ENCODE results near the gene HSFX4. TPM values are rescaled to one million over a fixed set of nuclear protein-coding genes. Genes with fewer than 3 reads are reported as not detected.
"Not testable (repeated sequence)": the region's sequence is repeated elsewhere in the genome, so short reads cannot be mapped to it uniquely, and the experiment has no call there.

HSFX4 gene
- total RNA-seq, 1 donor from 2014 or later: not detected

GRCh38 chrX:149938427-149938880 is 9.1 kb downstream of the HSFX4 start, which contains the start of gene EOLA2:
TSS of gene EOLA2 (minus strand) at chrX:149938491. CDS start at chrX:149933874, 4,617 bp downstream.
- Mint-ChIP-seq H3K27me3 (ENCODE audit: unreplicated experiment) (peaks cover 2% of the 10 kb centered on the region), H3K9me3 (ENCODE audit: unreplicated experiment) (no peaks in the 10 kb centered on the region), H3K4me1 (ENCODE audit: unreplicated experiment) (peaks cover 6% of the 10 kb centered on the region), H3K36me3 (ENCODE audit: low read depth, unreplicated experiment) (peaks cover 5% of the 10 kb centered on the region), H3K4me3 (ENCODE audit: unreplicated experiment) (peak within 1 kb of the TSS; percentile 94), H3K27ac (ENCODE audit: unreplicated experiment) (peak within 1 kb of the TSS; percentile 91)
- TF ChIP-seq, protein P1, sequence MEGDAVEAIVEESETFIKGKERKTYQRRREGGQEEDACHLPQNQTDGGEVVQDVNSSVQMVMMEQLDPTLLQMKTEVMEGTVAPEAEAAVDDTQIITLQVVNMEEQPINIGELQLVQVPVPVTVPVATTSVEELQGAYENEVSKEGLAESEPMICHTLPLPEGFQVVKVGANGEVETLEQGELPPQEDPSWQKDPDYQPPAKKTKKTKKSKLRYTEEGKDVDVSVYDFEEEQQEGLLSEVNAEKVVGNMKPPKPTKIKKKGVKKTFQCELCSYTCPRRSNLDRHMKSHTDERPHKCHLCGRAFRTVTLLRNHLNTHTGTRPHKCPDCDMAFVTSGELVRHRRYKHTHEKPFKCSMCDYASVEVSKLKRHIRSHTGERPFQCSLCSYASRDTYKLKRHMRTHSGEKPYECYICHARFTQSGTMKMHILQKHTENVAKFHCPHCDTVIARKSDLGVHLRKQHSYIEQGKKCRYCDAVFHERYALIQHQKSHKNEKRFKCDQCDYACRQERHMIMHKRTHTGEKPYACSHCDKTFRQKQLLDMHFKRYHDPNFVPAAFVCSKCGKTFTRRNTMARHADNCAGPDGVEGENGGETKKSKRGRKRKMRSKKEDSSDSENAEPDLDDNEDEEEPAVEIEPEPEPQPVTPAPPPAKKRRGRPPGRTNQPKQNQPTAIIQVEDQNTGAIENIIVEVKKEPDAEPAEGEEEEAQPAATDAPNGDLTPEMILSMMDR (IDR thresholded peaks at IDR 0.05; ENCODE audit: unreplicated experiment): peak; percentile 56
- DNase-seq (ENCODE audit: low spot score): peak; percentile 83

- peaks cover 10% of the 10 kb centered on the region for H3K4me1 Mint-ChIP-seq (ENCODE audit: unreplicated experiment)
- TF ChIP-seq, protein P1 (IDR thresholded peaks at IDR 0.05; ENCODE audit: unreplicated experiment): no peak
- no peaks in the 10 kb centered on the region for H3K9me3 Mint-ChIP-seq (ENCODE audit: unreplicated experiment)
- peaks cover 2% of the 10 kb centered on the region for H3K27me3 Mint-ChIP-seq (ENCODE audit: unreplicated experiment)
- H3K36me3 Mint-ChIP-seq (ENCODE audit: low read depth, unreplicated experiment): peaks cover 9% of the 10 kb centered on the region
- no peak overlapping the region for H3K27ac Mint-ChIP-seq (ENCODE audit: unreplicated experiment)
- H3K4me3 Mint-ChIP-seq (ENCODE audit: unreplicated experiment): no peak overlapping the region
- DNase-seq (ENCODE audit: low spot score): peak; percentile 87
Observed at GRCh38 chrX:149938881-149939654, 9.7 kb downstream of the HSFX4 start.

GRCh38 chrX:149939655-149939904 is 10.2 kb downstream of the HSFX4 start:
- peaks cover 7% of the 10 kb centered on the region for H3K36me3 Mint-ChIP-seq (ENCODE audit: low read depth, unreplicated experiment)
- no peak for DNase-seq (ENCODE audit: low spot score)
- TF ChIP-seq, protein P1 (IDR thresholded peaks at IDR 0.05; ENCODE audit: unreplicated experiment): no peak
- H3K27me3 Mint-ChIP-seq (ENCODE audit: unreplicated experiment): peaks cover 2% of the 10 kb centered on the region
- H3K27ac Mint-ChIP-seq (ENCODE audit: unreplicated experiment): peak overlapping the region; percentile 75
- H3K4me3 Mint-ChIP-seq (ENCODE audit: unreplicated experiment): peak overlapping the region; percentile 86
- peaks cover 8% of the 10 kb centered on the region for H3K4me1 Mint-ChIP-seq (ENCODE audit: unreplicated experiment)
- no peaks in the 10 kb centered on the region for H3K9me3 Mint-ChIP-seq (ENCODE audit: unreplicated experiment)

DNA sequence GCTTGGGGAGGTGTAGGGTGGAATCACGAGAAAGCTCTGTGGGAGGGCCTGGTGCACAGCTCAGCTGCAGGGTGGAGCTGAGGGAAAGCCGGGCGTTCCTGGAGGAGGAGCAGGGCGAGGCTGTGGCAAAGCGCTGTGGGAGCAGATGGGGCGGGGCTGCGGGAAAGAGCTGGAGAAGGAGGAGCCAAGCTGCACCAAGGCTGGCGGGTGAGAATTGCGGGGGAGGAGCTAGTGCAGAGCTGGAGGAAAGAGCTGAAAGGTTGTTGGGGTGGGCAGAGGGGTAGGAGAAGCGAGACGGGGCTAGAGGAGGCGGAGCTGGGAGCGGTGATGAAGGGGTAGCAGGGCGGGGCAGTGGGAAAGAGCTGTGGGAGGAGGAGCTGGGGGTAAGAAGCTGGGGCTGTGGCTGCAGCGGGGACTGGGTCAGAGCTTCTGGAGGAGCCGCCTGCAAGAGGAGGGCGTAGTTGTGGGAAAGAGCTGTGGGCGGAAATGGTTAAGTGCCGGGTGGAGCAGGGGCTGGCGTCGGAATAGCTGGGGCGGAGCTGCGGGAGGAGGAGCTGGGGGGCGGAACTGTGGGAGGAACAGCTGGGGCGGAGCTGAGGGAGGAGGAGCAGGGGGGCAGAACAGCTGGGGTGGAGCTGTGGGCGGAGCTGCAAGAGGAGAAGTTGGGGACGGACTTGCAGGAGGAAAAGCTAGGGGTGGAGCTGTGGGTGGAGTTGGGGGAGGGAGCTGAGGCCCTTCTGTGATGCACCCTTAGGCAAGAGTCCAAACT is 10.7 kb downstream of the HSFX4 start:
- Mint-ChIP-seq H3K9me3 (ENCODE audit: unreplicated experiment) (no peaks in the 10 kb centered on the region), H3K27ac (ENCODE audit: unreplicated experiment) (peak overlapping the region; percentile 75), H3K27me3 (ENCODE audit: unreplicated experiment) (peaks cover 2% of the 10 kb centered on the region), H3K4me1 (ENCODE audit: unreplicated experiment) (peaks cover 8% of the 10 kb centered on the region), H3K4me3 (ENCODE audit: unreplicated experiment) (peak overlapping the region; percentile 86), H3K36me3 (ENCODE audit: low read depth, unreplicated experiment) (peaks cover 6% of the 10 kb centered on the region)
- TF ChIP-seq, protein P1 (IDR thresholded peaks at IDR 0.05; ENCODE audit: unreplicated experiment): no peak
- DNase-seq (ENCODE audit: low spot score): peak; percentile 81

GRCh38 chrX:149940674-149941024 is 11.3 kb downstream of the HSFX4 start:
- not testable (repeated sequence) for H3K4me1 Mint-ChIP-seq (ENCODE audit: unreplicated experiment); H3K36me3 Mint-ChIP-seq (ENCODE audit: low read depth, unreplicated experiment); H3K9me3 Mint-ChIP-seq (ENCODE audit: unreplicated experiment); H3K27me3 Mint-ChIP-seq (ENCODE audit: unreplicated experiment); DNase-seq (ENCODE audit: low spot score)
- H3K4me3 Mint-ChIP-seq (ENCODE audit: unreplicated experiment): peak overlapping the region; percentile 86
- H3K27ac Mint-ChIP-seq (ENCODE audit: unreplicated experiment): peak overlapping the region; percentile 75

GRCh38 chrX:149945087-149945670 is 15.8 kb downstream of the HSFX4 start:
- H3K36me3 Mint-ChIP-seq (ENCODE audit: low read depth, unreplicated experiment): peaks cover 14% of the 10 kb centered on the region
- not testable (repeated sequence) for H3K4me3 Mint-ChIP-seq (ENCODE audit: unreplicated experiment); H3K27ac Mint-ChIP-seq (ENCODE audit: unreplicated experiment); DNase-seq (ENCODE audit: low spot score); H3K27me3 Mint-ChIP-seq (ENCODE audit: unreplicated experiment); H3K9me3 Mint-ChIP-seq (ENCODE audit: unreplicated experiment); H3K4me1 Mint-ChIP-seq (ENCODE audit: unreplicated experiment)

DNA sequence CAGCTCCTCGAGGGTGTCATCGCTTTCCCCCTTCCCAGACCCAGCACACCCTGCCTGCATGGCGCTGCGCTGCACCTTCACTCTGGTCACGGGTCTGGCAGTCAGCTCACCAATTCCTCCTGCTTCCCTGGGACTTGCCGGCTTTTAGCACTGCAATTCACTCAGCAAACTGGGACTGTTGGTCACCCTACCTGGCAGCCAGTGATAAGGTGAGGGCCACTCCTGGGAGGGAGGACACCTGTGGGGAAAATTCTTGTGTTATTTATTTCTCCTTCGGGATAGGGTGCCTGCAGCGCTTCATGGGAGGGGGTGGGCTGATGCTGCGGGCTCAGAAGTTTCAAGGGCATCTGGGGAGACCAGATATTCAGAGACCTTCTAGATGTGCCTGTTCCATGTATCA is 16.4 kb downstream of the HSFX4 start:
- H3K36me3 Mint-ChIP-seq (ENCODE audit: low read depth, unreplicated experiment): peaks cover 14% of the 10 kb centered on the region
- not testable (repeated sequence) for H3K9me3 Mint-ChIP-seq (ENCODE audit: unreplicated experiment); H3K27me3 Mint-ChIP-seq (ENCODE audit: unreplicated experiment); H3K27ac Mint-ChIP-seq (ENCODE audit: unreplicated experiment); H3K4me3 Mint-ChIP-seq (ENCODE audit: unreplicated experiment); DNase-seq (ENCODE audit: low spot score); H3K4me1 Mint-ChIP-seq (ENCODE audit: unreplicated experiment)

DNA sequence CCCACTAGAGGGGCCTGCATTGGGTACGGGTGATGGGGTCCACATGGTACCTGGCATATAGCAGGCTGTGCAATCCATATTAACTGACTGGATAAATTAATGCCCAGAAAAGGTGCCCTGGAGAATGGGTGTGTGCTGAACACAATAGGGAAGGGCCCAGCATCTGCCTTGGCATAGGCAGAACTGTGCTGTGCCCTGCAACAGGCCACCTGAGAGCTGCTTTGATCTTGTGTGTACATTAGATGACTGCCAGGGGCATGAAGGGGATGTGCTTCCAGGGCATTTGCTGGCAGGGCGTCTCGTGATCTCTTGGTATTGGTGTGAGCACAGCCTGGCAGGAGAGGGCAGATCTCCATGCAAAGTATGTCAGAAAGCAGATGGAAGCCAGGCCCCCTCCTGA is 17.6 kb downstream of the HSFX4 start:
- not testable (repeated sequence) for DNase-seq (ENCODE audit: low spot score); H3K9me3 Mint-ChIP-seq (ENCODE audit: unreplicated experiment); H3K27ac Mint-ChIP-seq (ENCODE audit: unreplicated experiment); H3K27me3 Mint-ChIP-seq (ENCODE audit: unreplicated experiment); H3K4me1 Mint-ChIP-seq (ENCODE audit: unreplicated experiment); H3K4me3 Mint-ChIP-seq (ENCODE audit: unreplicated experiment)
- H3K36me3 Mint-ChIP-seq (ENCODE audit: low read depth, unreplicated experiment): peaks cover 14% of the 10 kb centered on the region

All from endothelial cell (in vitro differentiated cells).